ENCODE data around the gene ZDHHC21. TPM values are rescaled to one million over a fixed set of nuclear protein-coding genes. Genes with fewer than 3 reads are reported as not detected.
A peak's percentile ranks its signal among the peaks of the same experiment; 100 is the strongest.

The ZDHHC21 gene, protein sequence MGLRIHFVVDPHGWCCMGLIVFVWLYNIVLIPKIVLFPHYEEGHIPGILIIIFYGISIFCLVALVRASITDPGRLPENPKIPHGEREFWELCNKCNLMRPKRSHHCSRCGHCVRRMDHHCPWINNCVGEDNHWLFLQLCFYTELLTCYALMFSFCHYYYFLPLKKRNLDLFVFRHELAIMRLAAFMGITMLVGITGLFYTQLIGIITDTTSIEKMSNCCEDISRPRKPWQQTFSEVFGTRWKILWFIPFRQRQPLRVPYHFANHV
- 10 to 100 TPM; 12.0 to 12.8 TPM for total RNA-seq

DNA sequence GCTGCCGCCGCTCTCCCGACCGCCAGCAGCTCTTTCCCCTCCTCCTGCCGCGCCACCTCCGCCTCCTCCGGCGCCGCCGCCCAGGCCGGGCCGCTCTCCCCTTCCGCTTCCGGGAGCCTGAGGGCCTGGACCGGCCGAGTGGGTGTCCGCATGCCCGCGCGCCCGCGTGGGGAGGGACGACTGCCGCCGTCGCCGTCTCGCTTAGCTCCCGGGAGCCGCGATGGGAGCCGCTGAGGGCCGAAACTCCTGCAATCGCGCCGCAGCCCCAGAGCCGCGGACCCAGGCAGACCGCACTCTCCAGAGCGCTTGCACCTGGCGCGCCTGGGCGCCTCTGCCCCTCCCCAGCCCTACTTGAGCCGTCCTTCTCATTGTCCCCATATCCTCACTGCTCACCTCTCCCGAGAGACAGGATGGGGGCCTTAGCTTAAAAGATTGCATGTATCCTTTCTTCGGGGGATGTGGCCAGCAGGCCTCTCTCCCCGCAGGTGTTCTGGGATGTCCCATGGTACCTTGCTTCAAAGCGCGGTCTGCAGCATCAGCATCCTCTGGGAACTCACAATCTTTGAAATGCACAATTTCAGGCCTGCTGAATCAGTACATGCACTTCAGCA, at the start of gene ZDHHC21:
Gene ZDHHC21, minus strand, starts transcription at position 182 of the 611 bp plus-strand sequence. CDS start 19,092 bp downstream, outside the sequence.
- Mint-ChIP-seq H3K4me3 (peak within 1 kb of the TSS; percentile 95), H3K27me3 (peaks cover 0 to 9% of the 10 kb centered on the region in 2 donors), H3K9me3 (peaks cover 4% of the 10 kb centered on the region), H3K36me3 (peaks cover 10% of the 10 kb centered on the region), H3K4me1 (ENCODE audit: low read depth in 2 of 2) (peaks cover 29 to 37% of the 10 kb centered on the region in 2 donors), H3K27ac (peak within 1 kb of the TSS; percentile 69 to 95)
- ATAC-seq (peak; percentile 97 to 98), DNase-seq (ENCODE audit: low spot score) (peak; percentile 81)

DNA sequence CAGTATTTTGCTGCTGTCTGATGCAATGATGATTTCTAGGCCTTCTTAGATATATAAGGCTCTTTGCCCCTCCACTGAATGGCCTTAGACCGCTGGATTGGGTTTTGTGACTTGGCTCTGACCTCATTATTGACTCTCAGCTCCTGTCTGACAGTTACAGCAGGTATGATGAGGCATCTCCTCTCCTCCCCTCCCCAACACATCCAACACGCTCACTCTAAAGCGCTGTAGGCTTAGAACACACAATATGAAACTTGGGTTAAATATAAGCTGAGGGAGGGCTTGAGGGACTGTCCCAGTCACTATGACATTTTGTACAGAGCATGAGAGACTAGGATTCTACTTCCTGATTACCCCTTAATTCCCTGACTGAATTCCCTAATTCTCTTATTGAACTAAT, 48.1 kb upstream of the ZDHHC21 start:
- Mint-ChIP-seq H3K4me3 (no peak overlapping the region), H3K36me3 (no peaks in the 10 kb centered on the region), H3K4me1 (ENCODE audit: low read depth in 2 of 2) (no peaks in the 10 kb centered on the region), H3K27ac (no peak overlapping the region), H3K27me3 (peaks cover 10 to 30% of the 10 kb centered on the region in 2 donors), H3K9me3 (no peaks in the 10 kb centered on the region)
- ATAC-seq: no peak
- no peak for DNase-seq (ENCODE audit: low spot score)

DNA sequence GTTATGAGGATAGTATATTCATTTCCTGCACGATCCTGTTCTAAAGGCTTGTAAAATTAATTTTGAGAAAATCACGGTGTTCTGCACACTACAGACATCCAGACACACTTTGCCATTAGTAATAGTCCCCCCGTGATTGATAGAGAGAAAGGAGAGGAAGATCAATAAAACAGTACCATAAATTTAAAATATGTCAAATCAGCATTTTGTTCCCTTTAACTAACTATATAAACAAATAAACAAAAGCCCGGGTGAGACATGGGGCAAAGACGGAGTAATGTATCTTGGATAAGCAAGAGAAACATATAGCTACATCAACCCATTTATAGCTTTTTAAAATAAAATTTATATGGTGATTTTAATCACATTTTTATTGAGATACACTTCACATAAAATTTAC, 39.9 kb upstream of the ZDHHC21 start:
- no peak for DNase-seq (ENCODE audit: low spot score)
- H3K4me1 Mint-ChIP-seq (ENCODE audit: low read depth in 2 of 2): no peaks in the 10 kb centered on the region
- no peak overlapping the region for H3K27ac Mint-ChIP-seq
- H3K27me3 Mint-ChIP-seq: peaks cover 13 to 33% of the 10 kb centered on the region in 2 donors
- ATAC-seq: no peak
- no peaks in the 10 kb centered on the region for H3K36me3 Mint-ChIP-seq
- no peak overlapping the region for H3K4me3 Mint-ChIP-seq
- H3K9me3 Mint-ChIP-seq: peaks cover 3% of the 10 kb centered on the region

DNA sequence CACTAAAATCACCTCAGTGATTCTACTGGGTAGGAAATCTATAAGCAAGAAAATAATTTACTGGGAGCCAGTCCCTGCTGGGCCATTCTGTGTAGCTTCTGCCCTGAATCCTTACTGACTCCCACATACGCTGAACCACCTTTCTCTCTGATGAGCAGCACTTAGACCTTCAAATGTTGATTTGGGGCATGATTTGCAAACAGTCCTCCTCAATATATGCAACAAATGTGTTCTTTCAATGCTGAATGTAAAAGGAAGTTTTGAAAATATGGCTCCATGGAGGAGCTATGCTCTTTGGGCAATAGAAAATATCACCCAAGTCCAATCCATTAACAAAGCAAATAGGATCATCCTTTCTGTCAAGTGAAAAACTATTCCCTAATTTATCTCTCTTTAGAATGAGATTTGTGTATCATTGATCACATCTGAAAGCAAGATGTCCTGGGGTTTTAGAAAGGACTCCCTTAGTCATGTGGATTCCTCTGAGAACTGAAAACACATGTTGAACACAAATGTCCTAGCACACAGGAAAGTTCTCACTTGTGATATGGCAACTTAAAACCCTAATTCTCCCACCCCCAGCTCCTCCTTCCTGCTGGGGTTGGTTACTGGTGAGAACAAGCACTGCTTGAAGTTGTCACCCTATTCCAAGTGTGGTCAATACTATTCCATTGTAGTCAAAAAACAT, 38.2 kb upstream of the ZDHHC21 start:
- no peak for ATAC-seq
- no peaks in the 10 kb centered on the region for H3K36me3 Mint-ChIP-seq

DNA sequence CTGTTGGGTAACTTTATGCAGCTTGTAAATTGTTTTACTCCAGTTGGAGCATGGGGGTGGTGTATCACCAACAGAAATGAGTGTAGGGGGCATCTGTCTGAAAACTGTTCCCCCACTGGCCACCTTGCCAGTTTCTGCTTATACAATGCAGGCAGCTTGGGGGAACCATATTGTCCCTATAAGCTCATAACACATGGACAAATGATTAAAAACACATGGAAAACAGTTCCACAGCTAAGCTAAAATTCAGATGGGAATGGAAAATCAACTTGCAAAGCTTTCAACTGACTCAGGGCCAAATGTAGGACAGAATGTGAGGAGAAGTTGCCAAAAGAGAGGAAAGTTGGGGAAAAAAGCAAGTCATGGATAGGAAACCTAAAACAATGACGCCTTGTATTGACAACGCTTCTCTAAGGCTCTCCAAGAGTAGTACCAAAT, 37.2 kb upstream of the ZDHHC21 start:
- H3K4me3 Mint-ChIP-seq: no peak overlapping the region
- no peaks in the 10 kb centered on the region for H3K36me3 Mint-ChIP-seq
- H3K9me3 Mint-ChIP-seq: peaks cover 3% of the 10 kb centered on the region
- H3K27ac Mint-ChIP-seq: no peak overlapping the region
- DNase-seq (ENCODE audit: low spot score) (no peak), ATAC-seq (no peak)
- peaks cover 14 to 30% of the 10 kb centered on the region in 2 donors for H3K27me3 Mint-ChIP-seq
- no peaks in the 10 kb centered on the region for H3K4me1 Mint-ChIP-seq (ENCODE audit: low read depth in 2 of 2)

More for the DNA sequence above, 38.2 kb upstream of the ZDHHC21 start:
- no peak overlapping the region for H3K4me3 Mint-ChIP-seq
- peaks cover 3% of the 10 kb centered on the region for H3K9me3 Mint-ChIP-seq
- H3K4me1 Mint-ChIP-seq (ENCODE audit: low read depth in 2 of 2): no peaks in the 10 kb centered on the region
- no peak for DNase-seq (ENCODE audit: low spot score)
- peaks cover 13 to 33% of the 10 kb centered on the region in 2 donors for H3K27me3 Mint-ChIP-seq
- H3K27ac Mint-ChIP-seq: no peak overlapping the region

DNA sequence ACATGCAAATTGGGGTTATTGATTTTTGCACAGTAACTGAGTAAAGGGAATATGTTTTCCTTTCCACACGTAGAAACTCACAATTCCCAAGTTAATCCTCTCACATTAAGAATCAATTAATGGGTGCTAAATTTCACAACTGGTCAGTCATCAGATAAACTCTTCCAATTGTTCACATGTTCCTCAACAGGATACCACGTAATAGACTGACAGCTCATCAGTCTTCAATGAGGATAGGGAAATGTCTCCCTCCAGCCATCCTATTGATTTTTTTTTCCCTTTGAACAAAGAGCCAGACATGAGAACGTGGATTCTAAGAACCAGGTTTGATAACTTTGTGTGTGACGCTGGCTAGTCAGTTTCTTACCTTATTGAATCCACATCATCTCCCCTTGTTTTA, 30.1 kb upstream of the ZDHHC21 start:
- Mint-ChIP-seq H3K9me3 (no peaks in the 10 kb centered on the region), H3K36me3 (no peaks in the 10 kb centered on the region), H3K4me1 (ENCODE audit: low read depth in 2 of 2) (no peaks in the 10 kb centered on the region), H3K27ac (no peak overlapping the region), H3K27me3 (peaks cover 27 to 46% of the 10 kb centered on the region in 2 donors), H3K4me3 (no peak overlapping the region)
- ATAC-seq: no peak
- no peak for DNase-seq (ENCODE audit: low spot score)

DNA sequence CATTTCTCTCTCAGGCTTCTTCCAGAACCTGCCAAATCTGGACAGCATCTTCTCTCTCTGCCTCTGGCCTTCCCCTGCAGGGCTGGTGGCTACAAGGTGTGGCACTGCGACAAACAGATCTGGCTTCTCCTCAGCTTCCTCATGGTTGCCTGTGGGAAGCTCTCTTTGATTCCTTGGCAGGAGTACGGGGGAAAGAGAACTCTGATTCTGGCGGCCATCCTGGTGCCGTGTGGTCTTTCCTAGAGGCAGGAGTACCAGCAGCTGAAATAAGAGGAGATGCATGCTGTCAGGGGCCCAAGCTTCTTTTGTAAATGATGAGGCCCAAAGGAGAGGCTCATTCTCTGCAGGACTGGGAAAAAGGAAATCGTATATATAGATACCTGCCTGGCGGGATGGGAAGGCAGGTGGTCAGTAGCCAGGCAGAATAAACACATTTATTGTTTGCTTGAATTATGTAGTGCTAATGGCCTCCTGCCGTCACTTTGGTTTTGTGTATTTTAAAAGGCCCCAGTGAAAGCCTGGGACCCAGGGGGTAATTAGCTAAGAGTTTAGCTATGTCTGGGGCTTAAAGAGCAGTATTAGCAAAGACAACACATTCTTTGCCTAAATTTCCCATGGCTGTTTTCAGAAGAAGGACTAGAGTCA, 29.3 kb upstream of the ZDHHC21 start, which contains the start of gene CER1:
Gene CER1, minus strand, starts transcription at position 343 of the 645 bp plus-strand sequence. Its CDS starts 61 bp downstream, at position 282.
- Mint-ChIP-seq H3K36me3 (no peaks in the 10 kb centered on the region), H3K4me1 (ENCODE audit: low read depth in 2 of 2) (no peaks in the 10 kb centered on the region), H3K27me3 (peaks cover 25 to 46% of the 10 kb centered on the region in 2 donors), H3K9me3 (no peaks in the 10 kb centered on the region), H3K27ac (no peak within 1 kb of the TSS), H3K4me3 (no peak within 1 kb of the TSS)
- ATAC-seq (no peak), DNase-seq (ENCODE audit: low spot score) (no peak)

DNA sequence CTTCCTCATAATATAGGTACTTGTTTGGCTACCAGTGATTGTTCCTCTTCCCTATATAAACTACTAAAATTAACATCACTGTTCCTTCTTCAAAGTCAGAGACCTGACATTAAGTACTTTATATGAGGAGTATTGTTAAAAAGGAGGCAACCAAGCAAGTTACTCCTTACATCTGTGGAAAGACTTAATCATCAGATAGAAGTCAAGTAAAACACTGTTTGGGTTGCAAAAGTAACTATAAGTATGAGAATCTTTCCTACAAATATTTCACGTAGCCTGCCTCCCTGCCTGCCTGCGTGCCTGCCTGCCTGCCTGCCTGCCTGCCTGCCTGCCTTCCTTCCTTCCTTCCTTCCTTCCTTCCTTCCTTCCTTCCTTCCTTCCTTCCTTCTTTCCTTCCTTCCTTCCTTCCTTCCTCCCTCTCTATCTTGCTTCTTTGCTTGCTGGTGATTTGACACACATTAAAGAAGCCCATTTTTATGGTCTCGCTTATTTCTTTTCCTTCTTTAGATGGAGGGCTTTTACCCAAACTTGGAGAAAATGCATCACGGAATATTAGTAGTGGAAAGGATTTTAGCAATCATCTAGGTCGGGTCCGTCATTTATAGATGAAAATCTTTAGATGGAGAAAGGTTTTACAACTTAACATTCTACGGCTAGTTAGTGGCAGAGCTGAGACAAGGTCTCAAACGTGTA, 26.1 kb upstream of the ZDHHC21 start:
- no peak for ATAC-seq
- Mint-ChIP-seq H3K9me3 (no peaks in the 10 kb centered on the region), H3K4me1 (ENCODE audit: low read depth in 2 of 2) (no peaks in the 10 kb centered on the region), H3K36me3 (no peaks in the 10 kb centered on the region), H3K27ac (no peak overlapping the region), H3K27me3 (peaks cover 20 to 42% of the 10 kb centered on the region in 2 donors), H3K4me3 (no peak overlapping the region)
- DNase-seq (ENCODE audit: low spot score): no peak

DNA sequence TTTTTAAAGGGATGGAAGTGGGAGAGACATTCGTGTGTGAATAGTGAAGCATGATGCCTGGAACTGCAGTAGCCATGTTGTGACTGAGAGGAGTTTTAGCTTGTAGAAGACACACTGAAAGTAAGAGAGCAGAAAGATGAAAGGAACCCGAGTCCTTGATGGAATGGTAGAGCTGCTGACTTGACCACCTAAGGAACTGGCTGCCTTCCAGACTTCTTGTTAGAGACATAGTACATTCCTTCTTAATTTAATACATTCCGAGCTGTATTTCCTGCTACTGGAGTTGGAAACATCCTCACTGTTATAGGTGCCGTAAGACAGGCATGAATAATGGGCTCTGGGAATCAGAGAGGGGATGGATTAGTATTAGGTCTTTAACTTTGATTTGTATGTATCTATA, 21.9 kb upstream of the ZDHHC21 start:
- H3K36me3 Mint-ChIP-seq: peaks cover 3% of the 10 kb centered on the region
- no peak overlapping the region for H3K27ac Mint-ChIP-seq
- no peaks in the 10 kb centered on the region for H3K4me1 Mint-ChIP-seq (ENCODE audit: low read depth in 2 of 2)
- DNase-seq (ENCODE audit: low spot score) (no peak), ATAC-seq (no peak)
- peaks cover 3% of the 10 kb centered on the region for H3K9me3 Mint-ChIP-seq
- no peak overlapping the region for H3K4me3 Mint-ChIP-seq
- peaks cover 26 to 48% of the 10 kb centered on the region in 2 donors for H3K27me3 Mint-ChIP-seq

DNA sequence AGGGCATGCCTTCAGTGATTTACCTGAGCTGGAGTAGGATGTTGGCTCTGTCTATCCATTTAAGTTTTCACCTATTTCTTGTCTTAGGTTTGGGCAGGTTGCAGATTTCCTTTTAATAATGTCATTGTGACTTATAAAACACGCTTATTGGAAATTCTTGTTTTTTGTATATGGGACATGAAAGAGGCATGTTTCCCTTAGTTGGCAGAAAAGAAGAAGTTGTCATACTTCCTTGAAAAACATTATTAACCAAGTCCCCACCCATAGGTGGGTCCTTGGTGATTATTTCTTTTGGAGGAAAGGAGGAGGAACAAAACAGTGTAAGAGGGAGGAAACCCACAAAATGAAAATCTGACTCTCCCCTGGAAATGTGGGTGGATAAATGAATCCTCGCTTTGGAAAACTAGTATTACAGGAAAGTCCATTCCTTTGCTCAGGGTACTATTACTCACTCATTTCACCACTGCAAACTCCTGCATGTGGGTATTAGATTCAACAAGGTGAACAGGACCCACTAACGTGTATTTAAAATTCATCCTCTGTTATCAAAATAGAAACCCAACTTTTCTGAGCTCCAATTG, 20.0 kb upstream of the ZDHHC21 start:
- H3K36me3 Mint-ChIP-seq: peaks cover 18% of the 10 kb centered on the region

DNA sequence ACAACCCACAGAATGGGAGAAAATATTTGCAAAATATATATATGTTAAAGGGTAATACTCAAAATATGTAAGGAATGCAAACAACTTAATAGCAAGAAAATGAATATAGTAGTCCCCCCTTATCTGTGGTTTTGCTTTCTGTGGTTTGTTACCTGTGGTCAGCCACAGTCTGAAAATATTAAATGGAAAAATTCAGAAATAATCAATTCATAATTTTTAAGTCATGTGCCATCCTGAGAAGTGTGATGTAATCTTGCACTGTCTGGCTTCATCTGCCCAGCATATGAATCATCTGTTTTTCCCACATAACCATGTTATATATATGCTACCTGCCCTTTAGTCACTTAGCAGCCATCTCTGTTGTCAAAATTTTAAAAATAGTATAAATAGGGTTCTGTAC, 17.6 kb upstream of the ZDHHC21 start:
- H3K36me3 Mint-ChIP-seq: peaks cover 34% of the 10 kb centered on the region
- peaks cover 12% of the 10 kb centered on the region for H3K9me3 Mint-ChIP-seq
- peaks cover 39 to 62% of the 10 kb centered on the region in 2 donors for H3K27me3 Mint-ChIP-seq
- H3K4me3 Mint-ChIP-seq: no peak overlapping the region
- no peak overlapping the region for H3K27ac Mint-ChIP-seq
- no peak for DNase-seq (ENCODE audit: low spot score)
- no peaks in the 10 kb centered on the region for H3K4me1 Mint-ChIP-seq (ENCODE audit: low read depth in 2 of 2)
- ATAC-seq: no peak

More for the DNA sequence above, 20.0 kb upstream of the ZDHHC21 start:
- DNase-seq (ENCODE audit: low spot score) (no peak), ATAC-seq (no peak)
- Mint-ChIP-seq H3K27me3 (peaks cover 32 to 56% of the 10 kb centered on the region in 2 donors), H3K27ac (no peak overlapping the region), H3K4me3 (no peak overlapping the region), H3K9me3 (peaks cover 7% of the 10 kb centered on the region), H3K4me1 (ENCODE audit: low read depth in 2 of 2) (no peaks in the 10 kb centered on the region)

DNA sequence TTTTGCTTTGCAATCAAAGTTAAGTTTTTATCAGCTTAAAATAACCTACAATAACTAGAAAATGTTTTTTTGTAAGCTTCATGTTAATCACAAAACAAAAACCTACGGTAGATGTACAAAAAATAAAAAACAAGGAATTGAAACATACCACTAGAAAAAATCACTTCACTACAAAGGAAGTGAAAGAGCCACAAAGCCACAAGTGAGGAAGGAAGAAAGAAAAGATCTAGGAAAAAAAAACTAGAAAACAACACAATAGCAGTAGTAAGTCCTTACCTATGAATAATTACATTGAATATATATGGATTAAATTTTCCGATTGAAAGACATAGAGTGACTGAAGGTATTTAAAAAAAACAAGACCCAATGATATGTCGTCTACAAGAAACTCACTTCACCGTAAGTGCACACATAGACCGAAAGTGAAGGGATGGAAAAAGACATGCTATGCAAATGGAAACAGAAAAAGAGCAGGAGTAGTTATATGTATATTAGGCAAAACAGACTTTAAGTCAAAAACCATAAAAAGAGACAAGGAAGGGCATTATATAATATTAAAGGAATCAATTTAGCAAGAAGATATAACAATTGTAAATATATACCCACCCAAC, 13.4 kb upstream of the ZDHHC21 start:
- no peak overlapping the region for H3K27ac Mint-ChIP-seq

More for the DNA sequence above, 13.4 kb upstream of the ZDHHC21 start:
- H3K4me1 Mint-ChIP-seq (ENCODE audit: low read depth in 2 of 2): no peaks in the 10 kb centered on the region
- H3K4me3 Mint-ChIP-seq: no peak overlapping the region
- H3K27me3 Mint-ChIP-seq: peaks cover 35 to 56% of the 10 kb centered on the region in 2 donors
- no peak for ATAC-seq
- peaks cover 20% of the 10 kb centered on the region for H3K9me3 Mint-ChIP-seq
- H3K36me3 Mint-ChIP-seq: peaks cover 46% of the 10 kb centered on the region
- no peak for DNase-seq (ENCODE audit: low spot score)
